HG03342 (cell line): Measurements from ENCODE around the gene NUDT4B.
"Not testable (repeated sequence)": the region's sequence is repeated elsewhere in the genome, so short reads cannot be mapped to it uniquely, and the experiment has no call there.

Source experiments
- ATAC-seq: cut with Tn5 transposase; IDR thresholded peaks from one replicate; pipeline ENCODE4 v1.9.1; 2021; ENCODE audit warnings: mild to moderate bottlenecking, moderate library complexity; ENCODE audit not compliant: unreplicated experiment

The NUDT4B gene

GRCh38 chr1:148793762-148794332 lies 45.3 kb downstream of the NUDT4B start:
- not testable (repeated sequence) for ATAC-seq
